ENCODE results near the gene ACVR1C.

- TF ChIP-seq CTCF (IDR thresholded peaks at IDR 0.05) (no peak), POLR2A (IDR thresholded peaks at IDR 0.05) (no peak)
Observed at GRCh38 chr2:157489983-157490382, 138.7 kb downstream of the ACVR1C start.

Data from testis (tissue), 2 donors.